Measurements from ENCODE around the gene MT1E. TPM values are rescaled to one million over a fixed set of nuclear protein-coding genes. Genes with fewer than 3 reads are reported as not detected.

The MT1E gene
- total RNA-seq, 1 experiment from 2014 or later, result 114 TPM

GRCh38 chr16:56632156-56632847 lies 6.7 kb downstream of the MT1E start, which contains the start of gene MT1M:
MT1M (plus strand) TSS chr16:56632659; CDS start chr16:56632732, 73 bp downstream.
- TF ChIP-seq ZNF416 (CRISPR knock-in tag; IDR thresholded peaks at IDR 0.05), result peak; percentile 86; the same call in 1 of the 2 replicates
- TF ChIP-seq, protein P1, sequence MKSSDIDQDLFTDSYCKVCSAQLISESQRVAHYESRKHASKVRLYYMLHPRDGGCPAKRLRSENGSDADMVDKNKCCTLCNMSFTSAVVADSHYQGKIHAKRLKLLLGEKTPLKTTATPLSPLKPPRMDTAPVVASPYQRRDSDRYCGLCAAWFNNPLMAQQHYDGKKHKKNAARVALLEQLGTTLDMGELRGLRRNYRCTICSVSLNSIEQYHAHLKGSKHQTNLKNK (CRISPR knock-in tag; IDR thresholded peaks at IDR 0.05), result no peak
- TF ChIP-seq, protein P2, sequence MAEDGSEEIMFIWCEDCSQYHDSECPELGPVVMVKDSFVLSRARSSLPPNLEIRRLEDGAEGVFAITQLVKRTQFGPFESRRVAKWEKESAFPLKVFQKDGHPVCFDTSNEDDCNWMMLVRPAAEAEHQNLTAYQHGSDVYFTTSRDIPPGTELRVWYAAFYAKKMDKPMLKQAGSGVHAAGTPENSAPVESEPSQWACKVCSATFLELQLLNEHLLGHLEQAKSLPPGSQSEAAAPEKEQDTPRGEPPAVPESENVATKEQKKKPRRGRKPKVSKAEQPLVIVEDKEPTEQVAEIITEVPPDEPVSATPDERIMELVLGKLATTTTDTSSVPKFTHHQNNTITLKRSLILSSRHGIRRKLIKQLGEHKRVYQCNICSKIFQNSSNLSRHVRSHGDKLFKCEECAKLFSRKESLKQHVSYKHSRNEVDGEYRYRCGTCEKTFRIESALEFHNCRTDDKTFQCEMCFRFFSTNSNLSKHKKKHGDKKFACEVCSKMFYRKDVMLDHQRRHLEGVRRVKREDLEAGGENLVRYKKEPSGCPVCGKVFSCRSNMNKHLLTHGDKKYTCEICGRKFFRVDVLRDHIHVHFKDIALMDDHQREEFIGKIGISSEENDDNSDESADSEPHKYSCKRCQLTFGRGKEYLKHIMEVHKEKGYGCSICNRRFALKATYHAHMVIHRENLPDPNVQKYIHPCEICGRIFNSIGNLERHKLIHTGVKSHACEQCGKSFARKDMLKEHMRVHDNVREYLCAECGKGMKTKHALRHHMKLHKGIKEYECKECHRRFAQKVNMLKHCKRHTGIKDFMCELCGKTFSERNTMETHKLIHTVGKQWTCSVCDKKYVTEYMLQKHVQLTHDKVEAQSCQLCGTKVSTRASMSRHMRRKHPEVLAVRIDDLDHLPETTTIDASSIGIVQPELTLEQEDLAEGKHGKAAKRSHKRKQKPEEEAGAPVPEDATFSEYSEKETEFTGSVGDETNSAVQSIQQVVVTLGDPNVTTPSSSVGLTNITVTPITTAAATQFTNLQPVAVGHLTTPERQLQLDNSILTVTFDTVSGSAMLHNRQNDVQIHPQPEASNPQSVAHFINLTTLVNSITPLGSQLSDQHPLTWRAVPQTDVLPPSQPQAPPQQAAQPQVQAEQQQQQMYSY (CRISPR knock-in tag; IDR thresholded peaks at IDR 0.05), result no peak
- TF ChIP-seq, protein P3, sequence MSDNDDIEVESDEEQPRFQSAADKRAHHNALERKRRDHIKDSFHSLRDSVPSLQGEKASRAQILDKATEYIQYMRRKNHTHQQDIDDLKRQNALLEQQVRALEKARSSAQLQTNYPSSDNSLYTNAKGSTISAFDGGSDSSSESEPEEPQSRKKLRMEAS (CRISPR knock-in tag; IDR thresholded peaks at IDR 0.05), result 0 out of 2 replicates have a peak, but pooled peaks have one; percentile 23
- peaks cover 100% of the 10 kb centered on the region for H3K27me3 Mint-ChIP-seq (ENCODE audit: low read depth)
- no peaks in the 10 kb centered on the region for H3K9me3 Mint-ChIP-seq
- H3K27ac Mint-ChIP-seq, result no peak within 1 kb of the TSS
- ATAC-seq (peak; percentile 61), DNase-seq (ENCODE audit: low spot score) (peak; percentile 63)
- H3K4me1 Mint-ChIP-seq, result peaks cover 26% of the 10 kb centered on the region
- ChIA-PET POLR2A (interaction anchor here (0.5 to 0.6 kb wide), 2 partner anchors 16 to 24 kb away, joined by 3 to 4 read pairs; partner anchors contain the start of gene MT2A), CTCF (interaction anchor here (1.0 kb wide), 1 partner anchor 15 kb away, joined by 3 read pairs; no protein-coding TSS in a partner anchor)
- H3K4me3 Mint-ChIP-seq, result peak within 1 kb of the TSS; percentile 72
- peaks cover 6% of the 10 kb centered on the region; the same call in 1 of the 2 replicates for H3K36me3 Mint-ChIP-seq

DNA sequence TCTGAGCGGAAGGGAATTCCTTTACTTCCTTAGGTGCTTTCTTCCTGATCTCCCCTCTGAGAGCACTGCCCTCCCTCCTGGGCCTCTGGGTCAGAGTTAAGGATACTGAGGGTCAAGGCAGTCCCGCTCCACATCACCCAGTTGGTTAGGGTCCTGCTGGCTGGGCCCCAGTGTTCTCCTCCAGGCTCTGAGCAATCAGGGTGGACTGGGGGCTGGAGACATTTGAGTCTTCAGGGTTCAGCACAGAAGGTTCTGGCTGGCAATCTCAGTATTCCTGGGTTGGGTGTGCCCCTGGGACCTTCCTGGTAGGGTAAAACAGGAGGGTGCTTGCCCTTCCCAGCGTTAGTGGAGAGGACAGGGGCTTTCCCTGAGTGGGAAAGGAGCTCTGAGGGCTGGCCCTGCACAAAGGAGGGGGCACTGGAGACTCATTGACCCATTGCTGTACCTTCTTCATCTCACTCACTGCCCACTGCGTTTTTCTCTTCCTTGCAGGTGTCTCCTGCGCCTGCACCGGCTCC lies 7.3 kb downstream of the MT1E start:
- H3K4me1 Mint-ChIP-seq, result peaks cover 28% of the 10 kb centered on the region
- no peaks in the 10 kb centered on the region for H3K9me3 Mint-ChIP-seq
- DNase-seq (ENCODE audit: low spot score) (no peak), ATAC-seq (peak; percentile 4)
- ChIA-PET CTCF (interaction anchor here (0.8 to 1.0 kb wide), 2 partner anchors 15 to 29 kb away, joined by 3 read pairs; no protein-coding TSS in a partner anchor), POLR2A (interaction anchor here (0.6 kb wide), 2 partner anchors 9 to 25 kb away, joined by 3 to 4 read pairs; partner anchors contain the start of gene MT2A)
- peak overlapping the region; percentile 72 for H3K4me3 Mint-ChIP-seq
- peaks cover 6% of the 10 kb centered on the region; the same call in 1 of the 2 replicates for H3K36me3 Mint-ChIP-seq
- TF ChIP-seq JUN (CRISPR knock-in tag; IDR thresholded peaks at IDR 0.05) (no peak), IRF1 (CRISPR knock-in tag; IDR thresholded peaks at IDR 0.05) (no peak), E2F5 (CRISPR knock-in tag; IDR thresholded peaks at IDR 0.05) (no peak), ZNF263 (CRISPR knock-in tag; IDR thresholded peaks at IDR 0.05; ENCODE audit: low read depth) (no peak), TCF7 (CRISPR knock-in tag; IDR thresholded peaks at IDR 0.05; ENCODE audit: low read depth) (no peak)
- H3K27ac Mint-ChIP-seq, result no peak overlapping the region
- H3K27me3 Mint-ChIP-seq (ENCODE audit: low read depth), result peaks cover 100% of the 10 kb centered on the region

- peaks cover 30% of the 10 kb centered on the region for H3K4me1 Mint-ChIP-seq
- H3K27ac Mint-ChIP-seq, result no peak overlapping the region
- POLR2A ChIA-PET, result interaction anchor here (0.6 to 5.1 kb wide), 2 partner anchors 8 to 10 kb away, joined by 3 to 24 read pairs; partner anchors contain the start of gene MT1E
- peaks cover 100% of the 10 kb centered on the region for H3K27me3 Mint-ChIP-seq (ENCODE audit: low read depth)
- H3K36me3 Mint-ChIP-seq, result peaks cover 6% of the 10 kb centered on the region; the same call in 1 of the 2 replicates
- no peaks in the 10 kb centered on the region for H3K9me3 Mint-ChIP-seq
- no peak for ATAC-seq
- no peak overlapping the region for H3K4me3 Mint-ChIP-seq
- no peak for DNase-seq (ENCODE audit: low spot score)
- TF ChIP-seq ZNF532 (CRISPR knock-in tag; IDR thresholded peaks at IDR 0.05; ENCODE audit: borderline replicate concordance), result no peak
- CTCF ChIA-PET, result interaction anchor here (0.8 kb wide), 1 partner anchor 30 kb away, joined by 3 read pairs; no protein-coding TSS in a partner anchor
These were observed 8.0 kb downstream of the MT1E start for GRCh38 chr16:56633535-56633934.

All from WTC11 (cell line).